Measurements from ENCODE around the gene KDM5A. TPM values are rescaled to one million over a fixed set of nuclear protein-coding genes. Genes with fewer than 3 reads are reported as not detected.

Gene KDM5A
- polyA plus RNA-seq, 1 donor from 2014 or later = 11.2 TPM

- no peaks in the 10 kb centered on the region for H3K9me2 ChIP-seq (ENCODE audit: insufficient read depth, low read length)
- no peaks in the 10 kb centered on the region for H3K9me3 ChIP-seq (ENCODE audit: low read length)
- H3K4me3 ChIP-seq (ENCODE audit: low read length) = no peak overlapping the region
- H3K36me3 ChIP-seq (ENCODE audit: insufficient read depth, low read length) = no peaks in the 10 kb centered on the region
- no peak overlapping the region for H2AFZ ChIP-seq (ENCODE audit: low read depth, low read length)
- TF ChIP-seq MXI1 (conservative IDR thresholded peaks at IDR 0.05; ENCODE audit: poor library complexity, severe bottlenecking) (no peak), REST (IDR thresholded peaks at IDR 0.05; ENCODE audit: borderline replicate concordance) (no peak), CTCF (IDR thresholded peaks at IDR 0.05; ENCODE audit: poor library complexity, severe bottlenecking) (no peak), TAF1 (IDR thresholded peaks at IDR 0.05; ENCODE audit: low read depth) (no peak), EZH2 (IDR thresholded peaks at IDR 0.05; ENCODE audit: borderline replicate concordance, insufficient read depth, low read length, poor library complexity, severe bottlenecking) (no peak), EP300 (conservative IDR thresholded peaks at IDR 0.05; ENCODE audit: poor library complexity, severe bottlenecking) (no peak), RAD21 (conservative IDR thresholded peaks at IDR 0.05) (no peak), SMC3 (conservative IDR thresholded peaks at IDR 0.05; ENCODE audit: poor library complexity) (no peak), POLR2AphosphoS5 (IDR thresholded peaks at IDR 0.05) (no peak)
- no peaks in the 10 kb centered on the region for H3K79me2 ChIP-seq (replicated peaks; ENCODE audit: insufficient read depth, low read length)
- no peaks in the 10 kb centered on the region for H3K27me3 ChIP-seq (ENCODE audit: insufficient read depth, low read depth, low read length)
- H4K20me1 ChIP-seq (ENCODE audit: insufficient read depth) = no peaks in the 10 kb centered on the region
- no peak overlapping the region for H3K9ac ChIP-seq (ENCODE audit: low read length)
- no peak overlapping the region for H3K27ac ChIP-seq (ENCODE audit: low read length)
- no peak overlapping the region for H3K4me2 ChIP-seq (ENCODE audit: low read length)
- no peaks in the 10 kb centered on the region for H3F3A ChIP-seq (ENCODE audit: insufficient read depth, low read length, poor library complexity, severe bottlenecking)
Observed at GRCh38 chr12:254039-254438, 135.1 kb downstream of the KDM5A start.

GRCh38 chr12:253116-253831 lies 135.8 kb downstream of the KDM5A start:
- H2AFZ ChIP-seq (ENCODE audit: low read depth, low read length) = no peak overlapping the region
- H3K4me3 ChIP-seq (ENCODE audit: low read length) = no peak overlapping the region
- H3K79me2 ChIP-seq (replicated peaks; ENCODE audit: insufficient read depth, low read length) = no peaks in the 10 kb centered on the region
- H3K9me2 ChIP-seq (ENCODE audit: insufficient read depth, low read length) = no peaks in the 10 kb centered on the region
- H3K27me3 ChIP-seq (ENCODE audit: insufficient read depth, low read depth, low read length) = no peaks in the 10 kb centered on the region
- no peaks in the 10 kb centered on the region for H3F3A ChIP-seq (ENCODE audit: insufficient read depth, low read length, poor library complexity, severe bottlenecking)
- no peak overlapping the region for H3K27ac ChIP-seq (ENCODE audit: low read length)
- H3K36me3 ChIP-seq (ENCODE audit: insufficient read depth, low read length) = no peaks in the 10 kb centered on the region
- no peak overlapping the region for H3K4me2 ChIP-seq (ENCODE audit: low read length)
- TF ChIP-seq EP300 (conservative IDR thresholded peaks at IDR 0.05; ENCODE audit: poor library complexity, severe bottlenecking) (no peak), RAD21 (conservative IDR thresholded peaks at IDR 0.05) (no peak), TAF1 (IDR thresholded peaks at IDR 0.05; ENCODE audit: low read depth) (no peak), CTCF (IDR thresholded peaks at IDR 0.05; ENCODE audit: poor library complexity, severe bottlenecking) (no peak), SMC3 (conservative IDR thresholded peaks at IDR 0.05; ENCODE audit: poor library complexity) (no peak), POLR2AphosphoS5 (IDR thresholded peaks at IDR 0.05) (no peak), MXI1 (conservative IDR thresholded peaks at IDR 0.05; ENCODE audit: poor library complexity, severe bottlenecking) (no peak), EZH2 (IDR thresholded peaks at IDR 0.05; ENCODE audit: borderline replicate concordance, insufficient read depth, low read length, poor library complexity, severe bottlenecking) (no peak), REST (IDR thresholded peaks at IDR 0.05; ENCODE audit: borderline replicate concordance) (no peak)
- H4K20me1 ChIP-seq (ENCODE audit: insufficient read depth) = no peaks in the 10 kb centered on the region
- no peaks in the 10 kb centered on the region for H3K9me3 ChIP-seq (ENCODE audit: low read length)
- H3K9ac ChIP-seq (ENCODE audit: low read length) = no peak overlapping the region
